ENCODE measurements around the gene SLC15A5. TPM values are rescaled to one million over a fixed set of nuclear protein-coding genes. Genes with fewer than 3 reads are reported as not detected.

The SLC15A5 gene
- total RNA-seq, 2 donors from 2014 or later = not detected

DNA sequence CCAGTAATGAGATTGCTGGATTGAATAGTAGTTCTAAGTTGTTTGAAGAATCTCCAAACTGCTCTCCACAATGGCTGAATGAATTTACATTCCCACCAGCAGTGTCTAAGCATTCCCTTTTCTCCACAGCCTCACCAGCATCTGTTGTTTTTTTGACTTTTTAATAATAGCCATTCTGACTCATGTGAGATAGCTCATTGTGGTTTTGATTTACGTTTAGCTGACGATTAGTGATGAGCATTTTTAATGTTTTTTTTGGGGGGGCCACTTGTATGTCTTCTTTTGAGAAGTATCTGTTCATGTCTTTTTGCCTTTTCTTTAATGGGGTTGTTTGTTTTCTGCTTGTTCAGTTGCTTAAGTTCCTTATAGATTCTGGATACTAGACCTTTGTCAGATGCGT, 8.1 kb upstream of the SLC15A5 start:
- DNase-seq (ENCODE audit: low spot score) (no peak), ATAC-seq (ENCODE audit: insufficient number of reproducible peaks, low FRiP score, low read depth) (no peak)
- no peak overlapping the region for H3K4me3 ChIP-seq
- H3K36me3 ChIP-seq = no peaks in the 10 kb centered on the region
- H3K9me3 ChIP-seq = no peaks in the 10 kb centered on the region
- H3K4me1 ChIP-seq (ENCODE audit: control insufficient read depth in 1 of 2, low read depth in 2 of 2) = no peaks in the 10 kb centered on the region
- H3K27ac ChIP-seq = no peak overlapping the region
- TF ChIP-seq, protein P1, sequence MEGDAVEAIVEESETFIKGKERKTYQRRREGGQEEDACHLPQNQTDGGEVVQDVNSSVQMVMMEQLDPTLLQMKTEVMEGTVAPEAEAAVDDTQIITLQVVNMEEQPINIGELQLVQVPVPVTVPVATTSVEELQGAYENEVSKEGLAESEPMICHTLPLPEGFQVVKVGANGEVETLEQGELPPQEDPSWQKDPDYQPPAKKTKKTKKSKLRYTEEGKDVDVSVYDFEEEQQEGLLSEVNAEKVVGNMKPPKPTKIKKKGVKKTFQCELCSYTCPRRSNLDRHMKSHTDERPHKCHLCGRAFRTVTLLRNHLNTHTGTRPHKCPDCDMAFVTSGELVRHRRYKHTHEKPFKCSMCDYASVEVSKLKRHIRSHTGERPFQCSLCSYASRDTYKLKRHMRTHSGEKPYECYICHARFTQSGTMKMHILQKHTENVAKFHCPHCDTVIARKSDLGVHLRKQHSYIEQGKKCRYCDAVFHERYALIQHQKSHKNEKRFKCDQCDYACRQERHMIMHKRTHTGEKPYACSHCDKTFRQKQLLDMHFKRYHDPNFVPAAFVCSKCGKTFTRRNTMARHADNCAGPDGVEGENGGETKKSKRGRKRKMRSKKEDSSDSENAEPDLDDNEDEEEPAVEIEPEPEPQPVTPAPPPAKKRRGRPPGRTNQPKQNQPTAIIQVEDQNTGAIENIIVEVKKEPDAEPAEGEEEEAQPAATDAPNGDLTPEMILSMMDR (IDR thresholded peaks at IDR 0.05) = no peak
- no peaks in the 10 kb centered on the region for H3K27me3 ChIP-seq (replicated peaks; ENCODE audit: insufficient read depth)

DNA sequence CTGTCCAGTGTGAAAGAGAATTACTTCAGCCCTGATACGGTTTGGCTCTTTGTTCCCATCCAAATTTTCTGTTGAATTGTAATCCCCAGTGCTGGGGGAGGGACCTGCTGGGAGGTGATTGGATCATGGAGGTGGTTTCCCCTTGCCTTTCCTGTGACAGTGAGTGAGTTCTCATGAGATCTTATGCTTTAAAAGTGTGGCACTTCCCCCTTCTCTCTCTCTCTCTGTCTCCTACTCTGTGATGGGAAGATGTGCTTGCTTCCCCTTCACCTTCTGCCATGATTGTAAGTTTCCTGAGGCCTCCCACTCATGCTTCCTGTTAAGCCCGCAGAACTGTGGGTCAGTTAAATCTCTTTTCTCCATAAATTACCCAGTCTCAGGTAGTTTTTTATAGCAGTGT, 5.5 kb upstream of the SLC15A5 start:
- Histone ChIP-seq H3K36me3 (no peaks in the 10 kb centered on the region), H3K4me1 (ENCODE audit: control insufficient read depth in 1 of 2, low read depth in 2 of 2) (no peaks in the 10 kb centered on the region), H3K27me3 (replicated peaks; ENCODE audit: insufficient read depth) (no peaks in the 10 kb centered on the region), H3K27ac (no peak overlapping the region), H3K4me3 (no peak overlapping the region), H3K9me3 (no peaks in the 10 kb centered on the region)
- DNase-seq (ENCODE audit: low spot score) (no peak), ATAC-seq (ENCODE audit: insufficient number of reproducible peaks, low FRiP score, low read depth) (no peak)
- TF ChIP-seq, protein P1 (IDR thresholded peaks at IDR 0.05) = no peak

DNA sequence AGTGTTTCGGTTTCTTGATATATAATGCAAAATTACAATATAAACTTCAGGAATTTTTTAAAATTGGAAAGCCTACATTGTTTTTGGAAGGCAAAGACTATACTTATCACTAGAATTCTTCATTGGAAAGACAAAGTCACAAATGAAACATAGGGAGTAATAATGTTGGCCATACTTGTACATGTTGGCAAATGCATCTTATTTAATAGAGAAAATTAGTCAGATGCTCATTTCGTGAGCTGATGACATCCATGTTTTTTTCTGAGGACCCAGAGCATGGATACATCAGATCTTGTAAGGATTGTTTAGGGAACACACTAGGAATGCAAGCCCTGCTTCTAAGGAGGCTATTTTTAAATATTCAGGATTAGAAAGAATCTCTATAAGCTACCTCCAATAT, 4.6 kb upstream of the SLC15A5 start:
- DNase-seq (ENCODE audit: low spot score) = no peak
- Histone ChIP-seq H3K36me3 (no peaks in the 10 kb centered on the region), H3K27me3 (replicated peaks; ENCODE audit: insufficient read depth) (no peaks in the 10 kb centered on the region), H3K27ac (no peak overlapping the region), H3K4me3 (no peak overlapping the region), H3K4me1 (ENCODE audit: control insufficient read depth in 1 of 2, low read depth in 2 of 2) (no peaks in the 10 kb centered on the region), H3K9me3 (no peaks in the 10 kb centered on the region)
- no peak for ATAC-seq (ENCODE audit: insufficient number of reproducible peaks, low FRiP score, low read depth)
- TF ChIP-seq, protein P1 (IDR thresholded peaks at IDR 0.05) = no peak

DNA sequence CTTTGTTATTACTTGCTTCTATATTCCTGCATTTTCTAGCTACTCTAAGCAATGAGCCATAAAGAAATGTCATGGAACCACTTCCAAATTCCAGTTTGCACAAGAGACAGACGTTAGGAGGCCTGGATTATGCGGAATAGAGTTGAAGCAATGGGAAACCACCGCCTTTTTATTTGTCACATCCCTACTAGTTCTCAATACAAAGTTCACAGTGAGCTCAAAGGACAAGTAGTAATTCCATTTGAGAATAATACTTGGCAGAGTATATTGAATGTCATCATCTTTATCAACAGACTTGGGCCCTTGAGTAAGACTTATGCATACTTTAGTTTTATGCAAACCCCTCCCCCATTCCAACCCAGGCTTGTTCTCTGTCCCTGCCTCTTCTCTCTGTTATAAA, 3.7 kb upstream of the SLC15A5 start:
- no peak for ATAC-seq (ENCODE audit: insufficient number of reproducible peaks, low FRiP score, low read depth)
- H3K9me3 ChIP-seq = no peaks in the 10 kb centered on the region
- no peaks in the 10 kb centered on the region for H3K4me1 ChIP-seq (ENCODE audit: control insufficient read depth in 1 of 2, low read depth in 2 of 2)
- no peak overlapping the region for H3K27ac ChIP-seq
- H3K36me3 ChIP-seq = no peaks in the 10 kb centered on the region
- no peak for DNase-seq (ENCODE audit: low spot score)
- no peak overlapping the region for H3K4me3 ChIP-seq
- H3K27me3 ChIP-seq (replicated peaks; ENCODE audit: insufficient read depth) = no peaks in the 10 kb centered on the region
- TF ChIP-seq, protein P1 (IDR thresholded peaks at IDR 0.05) = no peak

DNA sequence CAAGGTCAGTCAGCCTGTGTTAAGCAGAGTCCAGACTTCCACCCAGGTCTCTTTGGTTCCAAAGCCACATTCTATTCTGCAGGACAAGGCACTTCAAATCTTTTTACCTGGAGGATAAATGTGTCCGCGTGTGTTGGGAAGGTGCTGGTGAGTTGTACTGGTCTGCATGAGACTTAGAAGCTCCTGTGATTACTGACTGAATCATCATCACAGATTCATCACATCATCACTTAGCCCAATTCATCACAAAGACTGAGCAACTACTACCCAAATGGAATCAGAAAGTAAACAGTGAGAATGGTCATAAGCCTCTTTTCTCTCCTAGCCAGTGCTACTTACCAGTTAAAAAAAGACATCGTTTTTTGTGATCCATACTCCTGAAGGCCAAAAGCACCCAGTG, 5.3 kb downstream of the SLC15A5 start:
- DNase-seq (ENCODE audit: low spot score) = no peak

More for the DNA sequence above, 5.3 kb downstream of the SLC15A5 start:
- Histone ChIP-seq H3K27me3 (replicated peaks; ENCODE audit: insufficient read depth) (no peaks in the 10 kb centered on the region), H3K36me3 (no peaks in the 10 kb centered on the region), H3K4me3 (no peak overlapping the region), H3K9me3 (no peaks in the 10 kb centered on the region), H3K27ac (no peak overlapping the region), H3K4me1 (ENCODE audit: control insufficient read depth in 1 of 2, low read depth in 2 of 2) (no peaks in the 10 kb centered on the region)
- ATAC-seq (ENCODE audit: insufficient number of reproducible peaks, low FRiP score, low read depth) = no peak
- TF ChIP-seq, protein P1 (IDR thresholded peaks at IDR 0.05) = no peak

Data from thoracic aorta (tissue), 2 donors.